ENCODE results near the gene PDE6D. TPM values are rescaled to one million over a fixed set of nuclear protein-coding genes. Genes with fewer than 3 reads are reported as not detected.
"Not testable (repeated sequence)": the region's sequence is repeated elsewhere in the genome, so short reads cannot be mapped to it uniquely, and the experiment has no call there.

The PDE6D gene
- total RNA-seq, 3 donors from 2014 or later: 24.2 to 28.5 (median 25.6) TPM

- no peaks in the 10 kb centered on the region for H3K36me3 ChIP-seq
- H3K27me3 ChIP-seq: no peaks in the 10 kb centered on the region
- intact Hi-C loops (cut with DNase I; ENCODE audit: low total_unique reads): no loop called here
- H3K4me1 ChIP-seq: no peaks in the 10 kb centered on the region
- no peak for DNase-seq (ENCODE audit: low spot score in 2 of 2)
- H3K4me3 ChIP-seq: no peak overlapping the region
- no peaks in the 10 kb centered on the region for H3K9me3 ChIP-seq
- TF ChIP-seq, protein P1, sequence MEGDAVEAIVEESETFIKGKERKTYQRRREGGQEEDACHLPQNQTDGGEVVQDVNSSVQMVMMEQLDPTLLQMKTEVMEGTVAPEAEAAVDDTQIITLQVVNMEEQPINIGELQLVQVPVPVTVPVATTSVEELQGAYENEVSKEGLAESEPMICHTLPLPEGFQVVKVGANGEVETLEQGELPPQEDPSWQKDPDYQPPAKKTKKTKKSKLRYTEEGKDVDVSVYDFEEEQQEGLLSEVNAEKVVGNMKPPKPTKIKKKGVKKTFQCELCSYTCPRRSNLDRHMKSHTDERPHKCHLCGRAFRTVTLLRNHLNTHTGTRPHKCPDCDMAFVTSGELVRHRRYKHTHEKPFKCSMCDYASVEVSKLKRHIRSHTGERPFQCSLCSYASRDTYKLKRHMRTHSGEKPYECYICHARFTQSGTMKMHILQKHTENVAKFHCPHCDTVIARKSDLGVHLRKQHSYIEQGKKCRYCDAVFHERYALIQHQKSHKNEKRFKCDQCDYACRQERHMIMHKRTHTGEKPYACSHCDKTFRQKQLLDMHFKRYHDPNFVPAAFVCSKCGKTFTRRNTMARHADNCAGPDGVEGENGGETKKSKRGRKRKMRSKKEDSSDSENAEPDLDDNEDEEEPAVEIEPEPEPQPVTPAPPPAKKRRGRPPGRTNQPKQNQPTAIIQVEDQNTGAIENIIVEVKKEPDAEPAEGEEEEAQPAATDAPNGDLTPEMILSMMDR (IDR thresholded peaks at IDR 0.05): no peak
- TF ChIP-seq POLR2AphosphoS5 (IDR thresholded peaks at IDR 0.05): no peak
- no peak for TF ChIP-seq POLR2A (IDR thresholded peaks at IDR 0.05)
- no peak overlapping the region for H3K27ac ChIP-seq
Measured at GRCh38 chr2:231752061-231752460, 29.0 kb downstream of the PDE6D start.

GRCh38 chr2:231751042-231751815 lies 29.9 kb downstream of the PDE6D start:
- H3K9me3 ChIP-seq: no peaks in the 10 kb centered on the region
- DNase-seq (ENCODE audit: low spot score in 2 of 2): no peak
- H3K27ac ChIP-seq: no peak overlapping the region
- TF ChIP-seq POLR2A (IDR thresholded peaks at IDR 0.05) (no peak), POLR2AphosphoS5 (IDR thresholded peaks at IDR 0.05) (no peak)
- TF ChIP-seq, protein P1 (IDR thresholded peaks at IDR 0.05): no peak
- no peaks in the 10 kb centered on the region for H3K27me3 ChIP-seq
- no peak overlapping the region for H3K4me3 ChIP-seq
- intact Hi-C loops (cut with DNase I; ENCODE audit: low total_unique reads): no loop called here
- no peaks in the 10 kb centered on the region for H3K36me3 ChIP-seq
- H3K4me1 ChIP-seq: no peaks in the 10 kb centered on the region

DNA sequence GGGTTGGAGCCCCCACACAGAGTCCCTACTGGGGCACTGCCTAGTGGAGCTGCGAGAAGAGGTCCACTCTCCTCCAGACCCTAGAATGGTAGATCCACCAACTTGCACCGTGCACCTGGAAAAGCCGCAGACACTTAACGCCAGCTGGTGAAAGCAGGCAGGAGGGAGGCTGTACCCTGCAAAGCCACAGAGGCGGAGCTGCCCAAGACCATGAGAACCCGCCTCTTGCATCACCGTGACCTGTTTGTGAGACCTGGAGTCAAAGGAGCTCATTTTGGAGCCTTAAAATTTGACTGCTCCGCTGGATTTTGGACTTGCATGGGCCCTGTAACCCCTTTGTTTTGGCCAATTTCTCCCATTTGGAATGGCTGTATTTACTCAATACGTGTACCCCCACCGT lies 32.1 kb downstream of the PDE6D start:
- intact Hi-C loops (cut with DNase I; ENCODE audit: low total_unique reads); H3K4me3 ChIP-seq: not testable (repeated sequence)

DNA sequence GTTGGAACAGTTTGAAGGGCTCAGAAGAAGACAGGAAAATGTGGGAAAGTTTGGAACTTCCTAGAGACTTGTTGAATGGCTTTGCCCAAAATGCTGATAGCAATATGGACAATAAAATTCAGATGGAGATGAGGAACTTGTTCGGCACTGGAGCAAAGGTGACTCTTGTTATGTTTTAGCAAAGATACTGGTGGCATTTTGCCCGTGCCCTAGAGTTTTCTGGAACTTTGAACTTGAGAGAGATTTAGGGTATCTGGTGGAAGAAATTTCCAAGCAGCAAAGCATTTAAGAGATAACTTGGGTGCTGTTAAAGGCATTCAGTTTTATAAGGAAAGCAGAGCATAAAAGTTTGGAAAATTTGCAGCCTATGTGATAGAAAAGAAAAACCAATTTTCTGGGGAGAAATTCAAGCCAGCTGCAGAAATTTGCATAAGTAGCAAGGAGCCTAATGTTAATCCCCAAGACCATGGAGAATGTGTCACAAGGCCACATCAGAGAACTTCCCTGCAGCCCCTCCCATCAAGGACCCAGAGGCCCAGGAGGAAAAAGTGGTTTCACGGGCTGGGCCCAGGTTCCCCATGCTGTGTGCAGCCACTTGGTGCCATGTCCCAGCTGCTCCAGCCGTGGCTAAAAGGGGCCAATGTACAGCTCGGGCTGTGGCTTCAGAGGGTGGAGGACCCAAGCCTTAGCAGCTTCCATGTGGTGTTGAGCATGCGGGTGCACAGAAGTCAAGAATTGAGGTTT lies 32.8 kb downstream of the PDE6D start:
- H3K4me3 ChIP-seq; H3K27me3 ChIP-seq; DNase-seq (ENCODE audit: low spot score in 2 of 2); H3K9me3 ChIP-seq; H3K36me3 ChIP-seq; H3K27ac ChIP-seq; H3K4me1 ChIP-seq; intact Hi-C loops (cut with DNase I; ENCODE audit: low total_unique reads): not testable (repeated sequence)

More for the DNA sequence above, 32.1 kb downstream of the PDE6D start:
- DNase-seq (ENCODE audit: low spot score in 2 of 2); H3K36me3 ChIP-seq; H3K9me3 ChIP-seq; H3K27me3 ChIP-seq; H3K27ac ChIP-seq; H3K4me1 ChIP-seq: not testable (repeated sequence)

GRCh38 chr2:231745303-231746038 lies 35.6 kb downstream of the PDE6D start:
- H3K4me1 ChIP-seq: no peaks in the 10 kb centered on the region
- TF ChIP-seq, protein P1 (IDR thresholded peaks at IDR 0.05): no peak
- TF ChIP-seq POLR2AphosphoS5 (IDR thresholded peaks at IDR 0.05): no peak
- no peak for TF ChIP-seq POLR2A (IDR thresholded peaks at IDR 0.05)
- DNase-seq (ENCODE audit: low spot score in 2 of 2): no peak
- H3K27ac ChIP-seq: no peak overlapping the region
- intact Hi-C loops (cut with DNase I; ENCODE audit: low total_unique reads): no loop called here
- no peaks in the 10 kb centered on the region for H3K27me3 ChIP-seq
- no peaks in the 10 kb centered on the region for H3K9me3 ChIP-seq
- no peak overlapping the region for H3K4me3 ChIP-seq
- H3K36me3 ChIP-seq: no peaks in the 10 kb centered on the region
